Ascending aorta (tissue), 2 donors: ENCODE measurements around the gene CAMTA1. TPM values are rescaled to one million over a fixed set of nuclear protein-coding genes. Genes with fewer than 3 reads are reported as not detected.

Experiments used
- DNase-seq, 2 donors: peaks; one replicate each; pipeline ENCODE4 v3.0.0-alpha.2; 2019; ENCODE audit warnings: low spot score in 2 of 2
- H3K27ac ChIP-seq, 2 donors: fragments of 200-600 bp; sonication (generic); one replicate each; pipeline ENCODE4 v1.5.1; 2016 to 2017; ENCODE audit warnings: mild to moderate bottlenecking in 1 of 2
- H3K27me3 ChIP-seq: fragments of 200-600 bp; sonication (generic); one replicate; pipeline ENCODE4 v1.5.1; 2017
- H3K36me3 ChIP-seq, 2 donors: fragments of 200-600 bp; sonication (generic); one replicate each; pipeline ENCODE4 v1.5.1; 2016
- H3K4me1 ChIP-seq, 2 donors: fragments of 200-600 bp; sonication (generic); one replicate each; pipeline ENCODE4 v1.5.1; 2016 to 2017; ENCODE audit warnings: mild to moderate bottlenecking in 1 of 2
- H3K4me3 ChIP-seq, 2 donors: fragments of 200-600 bp; sonication (generic); one replicate each; pipeline ENCODE4 v1.5.1; 2016 to 2017; ENCODE audit warnings: mild to moderate bottlenecking in 1 of 2
- H3K9me3 ChIP-seq, 2 donors: fragments of 200-600 bp; sonication (generic); one replicate each; pipeline ENCODE4 v1.5.1; 2016
- intact Hi-C: fragments of 100-400 bp; cut with DNase I; formaldehyde crosslinking; loops from one replicate; pipeline ENCODE4 v1.15.1; 2023
- total RNA-seq: library from RNA; depleted of rRNA; stranded (reverse); fragments of >200 nt; gene quantifications from one replicate; pipeline ENCODE4 v1.1.0, GENCODE V29; 2016
- TF ChIP-seq, protein P1 (sequence below), 3 experiments: fragments of 200-600 bp in 2 of 3; fragments of 450-650 bp in 1 of 3; sonication (generic) in 2 of 3; IDR thresholded peaks; one replicate each; pipeline ENCODE4 v1.5.1; 2016 to 2019; ENCODE audit warnings: antibody characterized with exemption in 3 of 3, mild to moderate bottlenecking in 1 of 3, moderate library complexity in 1 of 3

CAMTA1 gene
- total RNA-seq, 1 donor from 2014 or later = 53.3 TPM

GRCh38 chr1:7366955-7367665 lies 581.9 kb downstream of the CAMTA1 start:
- no peak overlapping the region for H3K27ac ChIP-seq
- no peak for DNase-seq
- H3K36me3 ChIP-seq = no peaks in the 10 kb centered on the region
- TF ChIP-seq, protein P1, sequence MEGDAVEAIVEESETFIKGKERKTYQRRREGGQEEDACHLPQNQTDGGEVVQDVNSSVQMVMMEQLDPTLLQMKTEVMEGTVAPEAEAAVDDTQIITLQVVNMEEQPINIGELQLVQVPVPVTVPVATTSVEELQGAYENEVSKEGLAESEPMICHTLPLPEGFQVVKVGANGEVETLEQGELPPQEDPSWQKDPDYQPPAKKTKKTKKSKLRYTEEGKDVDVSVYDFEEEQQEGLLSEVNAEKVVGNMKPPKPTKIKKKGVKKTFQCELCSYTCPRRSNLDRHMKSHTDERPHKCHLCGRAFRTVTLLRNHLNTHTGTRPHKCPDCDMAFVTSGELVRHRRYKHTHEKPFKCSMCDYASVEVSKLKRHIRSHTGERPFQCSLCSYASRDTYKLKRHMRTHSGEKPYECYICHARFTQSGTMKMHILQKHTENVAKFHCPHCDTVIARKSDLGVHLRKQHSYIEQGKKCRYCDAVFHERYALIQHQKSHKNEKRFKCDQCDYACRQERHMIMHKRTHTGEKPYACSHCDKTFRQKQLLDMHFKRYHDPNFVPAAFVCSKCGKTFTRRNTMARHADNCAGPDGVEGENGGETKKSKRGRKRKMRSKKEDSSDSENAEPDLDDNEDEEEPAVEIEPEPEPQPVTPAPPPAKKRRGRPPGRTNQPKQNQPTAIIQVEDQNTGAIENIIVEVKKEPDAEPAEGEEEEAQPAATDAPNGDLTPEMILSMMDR (IDR thresholded peaks at IDR 0.05) = no peak
- H3K9me3 ChIP-seq = no peaks in the 10 kb centered on the region
- H3K4me1 ChIP-seq = no peaks in the 10 kb centered on the region
- H3K4me3 ChIP-seq = no peak overlapping the region
- no peaks in the 10 kb centered on the region for H3K27me3 ChIP-seq
- intact Hi-C loops = no loop called here

- TF ChIP-seq, protein P1 (IDR thresholded peaks at IDR 0.05) = no peak
- Histone ChIP-seq H3K4me1 (no peaks in the 10 kb centered on the region), H3K4me3 (no peak overlapping the region), H3K27me3 (no peaks in the 10 kb centered on the region), H3K27ac (no peak overlapping the region), H3K36me3 (no peaks in the 10 kb centered on the region), H3K9me3 (no peaks in the 10 kb centered on the region)
- intact Hi-C loops = no loop called here
- no peak for DNase-seq
These were observed 584.6 kb downstream of the CAMTA1 start for GRCh38 chr1:7369866-7370265.

DNA sequence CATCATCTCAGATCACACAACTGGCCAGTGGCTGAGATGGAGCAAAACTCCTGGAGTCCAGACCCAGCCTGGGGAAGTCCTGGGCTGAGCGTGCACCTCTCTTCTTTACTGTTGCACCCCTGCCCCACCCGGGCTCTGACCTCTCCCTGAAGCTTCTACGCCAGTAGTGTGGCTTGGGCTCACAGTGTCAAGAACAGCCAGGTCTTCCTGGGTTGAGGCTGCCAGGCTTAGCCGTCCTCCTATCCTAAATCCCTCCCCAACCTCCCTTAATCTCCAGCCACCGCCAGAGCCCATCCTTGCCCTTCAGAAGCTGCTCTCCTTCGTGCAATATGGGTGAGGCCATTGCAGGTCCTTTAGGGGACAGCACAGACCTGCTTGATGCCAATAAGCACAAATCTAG lies 586.7 kb downstream of the CAMTA1 start:
- no peak overlapping the region for H3K4me3 ChIP-seq
- no peaks in the 10 kb centered on the region for H3K4me1 ChIP-seq
- intact Hi-C loops = no loop called here
- no peaks in the 10 kb centered on the region for H3K36me3 ChIP-seq
- no peaks in the 10 kb centered on the region for H3K9me3 ChIP-seq
- TF ChIP-seq, protein P1 (IDR thresholded peaks at IDR 0.05) = no peak
- H3K27me3 ChIP-seq = no peaks in the 10 kb centered on the region
- H3K27ac ChIP-seq = no peak overlapping the region
- no peak for DNase-seq

DNA sequence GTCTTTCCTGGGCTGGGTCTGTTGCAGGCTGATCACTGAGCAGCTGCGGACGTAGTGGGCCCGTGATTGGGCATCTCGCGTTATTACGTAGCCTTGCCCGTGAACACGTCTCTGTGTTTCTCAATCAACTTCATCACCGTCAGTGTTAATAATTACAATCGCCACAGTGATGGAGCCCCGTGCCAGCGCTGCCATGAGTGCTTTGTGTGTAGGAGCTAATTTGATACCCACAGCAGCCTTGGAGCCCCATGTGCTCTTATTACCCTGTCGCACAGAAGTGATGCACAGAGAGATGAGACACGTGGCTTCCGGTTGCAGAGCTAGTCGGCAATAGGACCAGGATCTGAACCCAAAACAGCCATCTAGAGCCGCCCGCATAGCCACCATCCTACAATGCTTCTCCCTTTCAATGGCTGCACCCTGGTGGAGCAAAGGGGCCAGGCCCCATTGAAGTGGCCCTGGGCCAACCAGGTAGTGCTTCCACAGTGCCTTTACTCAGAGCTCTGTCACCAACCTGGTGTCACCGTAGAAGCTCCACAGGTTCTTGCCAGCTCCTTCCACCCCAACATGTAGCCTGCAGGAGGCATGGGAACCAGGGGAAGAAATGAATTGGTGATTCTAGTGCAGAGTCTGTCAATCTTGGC lies 587.3 kb downstream of the CAMTA1 start:
- DNase-seq = no peak
- Histone ChIP-seq H3K4me3 (no peak overlapping the region), H3K27me3 (no peaks in the 10 kb centered on the region), H3K4me1 (no peaks in the 10 kb centered on the region), H3K36me3 (no peaks in the 10 kb centered on the region), H3K9me3 (no peaks in the 10 kb centered on the region), H3K27ac (no peak overlapping the region)
- TF ChIP-seq, protein P1 (IDR thresholded peaks at IDR 0.05) = no peak
- intact Hi-C loops = no loop called here

- intact Hi-C loops = no loop called here
- Histone ChIP-seq H3K4me3 (no peak overlapping the region), H3K27me3 (no peaks in the 10 kb centered on the region), H3K4me1 (no peaks in the 10 kb centered on the region), H3K9me3 (no peaks in the 10 kb centered on the region), H3K36me3 (no peaks in the 10 kb centered on the region), H3K27ac (no peak overlapping the region)
- DNase-seq = no peak
- TF ChIP-seq, protein P1 (IDR thresholded peaks at IDR 0.05) = no peak
These were observed 588.0 kb downstream of the CAMTA1 start for GRCh38 chr1:7373251-7373650.
